ENCODE measurements around the gene RRAD.
A peak's percentile ranks its signal among the peaks of the same experiment; 100 is the strongest.
"Not testable (repeated sequence)": the region's sequence is repeated elsewhere in the genome, so short reads cannot be mapped to it uniquely, and the experiment has no call there.

The RRAD gene

GRCh38 chr16:66898207-66898606 is 27.1 kb downstream of the RRAD start:
- DNase-seq: no peak

DNA sequence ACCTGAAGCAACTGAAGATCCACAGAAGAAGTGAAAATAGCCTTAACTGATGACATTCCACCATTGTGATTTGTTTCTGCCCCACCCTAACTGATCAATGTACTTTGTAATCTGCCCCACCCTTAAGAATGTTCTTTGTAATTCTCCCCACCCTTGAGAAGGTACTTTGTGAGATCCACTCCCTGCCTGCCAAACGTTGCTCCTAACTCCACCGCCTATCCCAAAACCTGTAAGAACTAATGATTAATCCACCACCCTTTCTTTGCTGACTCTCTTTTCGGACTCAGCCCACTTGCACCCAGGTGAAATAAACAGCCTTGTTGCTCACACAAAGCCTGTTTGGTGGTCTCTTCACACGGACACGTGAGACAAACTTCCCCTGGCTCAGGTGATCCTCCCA is 28.7 kb downstream of the RRAD start:
- not testable (repeated sequence) for DNase-seq

- DNase-seq: no peak
These were observed 29.3 kb downstream of the RRAD start for GRCh38 chr16:66895999-66896398.

DNA sequence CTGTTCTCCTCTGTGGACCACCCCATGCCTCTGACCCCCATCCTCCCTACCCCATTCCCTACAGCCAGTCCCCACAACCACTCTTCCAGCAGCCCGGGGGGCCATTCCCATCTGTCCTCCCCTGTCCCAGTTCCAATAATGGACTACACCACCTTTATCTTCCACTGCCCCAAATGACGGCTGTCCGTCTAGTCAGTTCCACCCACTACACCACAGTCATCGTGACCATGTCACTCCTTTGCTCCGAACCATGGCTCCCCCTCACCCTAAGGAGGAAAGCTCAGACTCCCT is 29.7 kb downstream of the RRAD start:
- DNase-seq: no peak

DNA sequence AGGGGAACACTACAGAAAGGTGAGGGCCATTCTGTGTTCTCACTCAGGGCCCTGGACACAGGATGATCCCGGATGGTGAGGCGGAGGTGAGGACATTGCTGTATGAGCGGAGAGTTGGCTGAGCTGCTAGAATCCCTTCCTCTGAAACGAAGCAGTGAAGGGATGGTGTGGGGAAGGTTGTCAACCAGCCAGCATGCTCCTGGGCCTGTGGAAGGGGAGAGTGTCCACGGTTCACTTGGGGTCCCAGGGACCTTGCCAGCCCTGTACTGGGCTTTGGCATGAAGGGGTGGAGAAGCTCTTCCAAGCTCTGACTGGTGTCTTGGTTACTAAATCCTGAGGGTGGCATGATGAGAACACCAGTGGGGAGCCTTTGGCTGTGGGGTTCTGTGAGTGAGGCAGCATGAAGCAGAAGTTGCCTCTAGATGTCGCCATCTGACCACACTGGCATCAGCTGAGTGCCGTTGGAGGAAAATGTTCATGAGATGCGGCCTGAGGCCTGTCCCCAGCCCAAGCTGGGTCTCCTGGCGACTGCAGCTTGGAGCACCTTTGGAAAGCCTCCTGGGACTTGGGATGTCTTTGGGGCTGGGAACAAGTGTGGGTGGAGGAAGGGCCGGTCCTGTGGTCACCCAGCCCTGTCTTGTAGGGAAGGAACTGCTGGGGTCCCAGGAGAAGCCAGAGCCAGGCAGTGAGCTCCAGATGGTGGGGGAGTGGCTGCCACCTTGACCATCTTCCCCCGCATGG is 30.2 kb downstream of the RRAD start:
- peak; percentile 61 for DNase-seq

GRCh38 chr16:66894055-66894454 is 31.3 kb downstream of the RRAD start:
- no peak for DNase-seq

DNA sequence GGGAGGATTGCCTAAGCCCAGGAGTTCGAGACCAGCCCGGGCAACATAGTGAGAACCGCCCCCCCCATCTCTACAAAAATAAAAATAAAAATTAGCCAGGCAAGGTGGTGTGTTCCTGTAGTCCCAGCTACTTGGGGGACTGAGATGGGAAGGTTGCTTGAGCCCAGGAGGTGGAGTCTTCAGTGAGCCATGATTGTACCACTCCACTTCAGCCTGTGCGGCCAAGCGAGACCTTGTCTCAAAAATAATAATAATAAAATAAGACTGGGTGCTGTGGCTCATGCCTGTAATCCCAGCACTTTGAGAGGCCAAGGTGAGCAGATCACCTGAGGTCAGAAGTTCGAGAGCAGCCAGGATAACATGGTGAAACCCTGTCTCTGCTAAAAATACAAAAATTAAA is 33.5 kb downstream of the RRAD start:
- no peak for DNase-seq

DNA sequence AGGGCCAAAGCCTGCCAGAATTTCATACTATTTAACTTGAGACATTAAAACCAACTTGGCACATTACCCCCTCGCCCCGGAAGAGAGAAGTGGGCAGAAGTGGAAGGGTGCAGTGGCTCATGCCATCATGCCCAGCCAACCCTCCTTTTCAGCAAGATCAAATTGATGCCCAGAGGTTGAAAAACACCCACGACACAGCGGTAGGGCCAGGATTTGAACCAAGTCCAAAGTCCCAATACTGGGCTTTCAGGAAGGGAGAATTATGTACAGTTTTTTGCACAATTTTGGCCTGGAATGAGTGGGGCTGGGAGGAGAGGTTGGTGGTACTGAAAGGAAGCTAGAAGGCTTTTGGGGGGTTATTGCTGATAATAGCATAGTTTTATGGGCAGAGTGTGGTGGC is 34.0 kb downstream of the RRAD start:
- no peak for DNase-seq

- no peak for DNase-seq
These were observed 34.5 kb downstream of the RRAD start for GRCh38 chr16:66890799-66891198.

DNA sequence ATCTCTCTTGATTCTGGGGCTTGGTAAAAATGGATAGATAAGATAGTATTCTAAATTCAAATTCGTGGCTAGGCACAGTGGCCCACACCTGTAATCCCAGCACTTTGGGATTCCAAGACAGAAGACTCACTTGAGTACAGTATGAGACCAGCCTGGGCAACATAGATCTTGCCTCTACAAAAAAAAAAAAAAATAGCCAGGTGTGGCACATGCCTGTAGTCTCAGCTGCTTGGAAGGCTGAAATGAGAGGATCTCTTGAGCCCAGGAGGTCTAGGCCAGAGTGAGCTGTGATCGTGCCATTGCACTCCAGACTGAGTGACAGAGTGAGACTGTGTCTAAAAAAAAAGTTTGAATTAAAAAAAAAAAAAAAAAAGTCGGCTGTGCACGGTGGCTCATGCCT is 35.7 kb downstream of the RRAD start:
- DNase-seq: no peak

DNA sequence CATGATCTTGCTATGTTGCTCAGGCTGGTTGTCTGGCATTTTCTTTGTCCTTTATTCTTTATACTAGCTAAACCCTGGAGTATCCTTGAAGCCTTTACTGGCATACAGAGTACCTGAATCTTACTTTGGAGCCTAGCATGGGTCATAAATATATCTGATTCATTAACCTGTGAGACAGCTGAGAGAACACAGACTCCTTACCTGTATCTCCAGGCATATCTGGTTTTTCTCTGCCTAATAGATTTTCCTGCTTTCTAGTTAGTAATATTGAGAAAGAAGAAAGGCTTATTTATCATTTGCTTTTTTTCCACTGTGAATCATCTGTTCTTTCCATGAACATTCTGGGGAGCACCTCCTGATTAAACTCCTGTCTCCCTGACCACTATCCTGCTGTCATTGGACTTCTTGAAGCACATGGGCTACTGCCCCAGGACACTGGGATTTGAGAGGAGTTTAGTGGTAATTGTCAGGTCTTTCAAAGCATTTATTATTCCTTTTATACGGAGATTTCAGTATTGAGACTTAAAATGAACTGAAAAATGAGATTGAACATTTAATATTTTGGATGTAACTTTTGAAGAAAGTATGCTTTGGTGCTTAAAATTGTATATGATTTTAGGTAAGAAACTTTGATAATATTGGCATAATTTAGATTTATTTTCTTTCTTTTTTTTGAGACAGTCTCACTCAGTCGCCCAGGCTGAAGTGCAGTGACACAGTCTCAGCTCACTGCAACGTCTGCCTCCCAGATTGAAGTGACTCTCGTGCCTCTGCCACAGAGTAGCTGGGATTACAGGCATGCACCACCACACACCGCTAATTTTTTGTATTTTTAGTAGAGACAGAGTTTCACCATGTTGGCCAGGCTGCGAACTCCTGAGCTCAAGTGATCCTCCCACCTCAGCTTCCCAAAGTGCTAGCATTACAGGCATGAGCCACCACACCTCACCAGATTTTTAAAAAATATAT is 36.4 kb downstream of the RRAD start:
- DNase-seq: no peak

- DNase-seq: no peak
These were observed 38.4 kb downstream of the RRAD start for GRCh38 chr16:66886914-66887313.

GRCh38 chr16:66886321-66886720 is 39.0 kb downstream of the RRAD start:
- DNase-seq: no peak

DNA sequence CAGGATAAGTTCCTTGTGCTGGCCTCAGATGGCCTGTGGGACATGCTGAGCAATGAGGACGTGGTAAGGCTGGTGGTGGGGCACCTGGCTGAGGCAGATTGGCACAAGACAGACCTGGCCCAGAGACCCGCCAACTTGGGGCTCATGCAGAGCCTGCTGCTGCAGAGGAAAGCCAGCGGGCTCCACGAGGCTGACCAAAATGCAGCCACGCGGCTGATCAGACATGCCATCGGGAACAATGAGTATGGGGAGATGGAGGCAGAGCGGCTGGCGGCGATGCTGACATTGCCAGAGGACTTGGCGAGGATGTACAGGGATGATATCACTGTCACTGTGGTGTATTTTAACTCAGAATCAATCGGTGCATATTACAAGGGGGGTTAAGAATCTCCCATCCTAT is 39.8 kb downstream of the RRAD start:
- DNase-seq: no peak

GRCh38 chr16:66882702-66883101 is 42.6 kb downstream of the RRAD start:
- no peak for DNase-seq

DNA sequence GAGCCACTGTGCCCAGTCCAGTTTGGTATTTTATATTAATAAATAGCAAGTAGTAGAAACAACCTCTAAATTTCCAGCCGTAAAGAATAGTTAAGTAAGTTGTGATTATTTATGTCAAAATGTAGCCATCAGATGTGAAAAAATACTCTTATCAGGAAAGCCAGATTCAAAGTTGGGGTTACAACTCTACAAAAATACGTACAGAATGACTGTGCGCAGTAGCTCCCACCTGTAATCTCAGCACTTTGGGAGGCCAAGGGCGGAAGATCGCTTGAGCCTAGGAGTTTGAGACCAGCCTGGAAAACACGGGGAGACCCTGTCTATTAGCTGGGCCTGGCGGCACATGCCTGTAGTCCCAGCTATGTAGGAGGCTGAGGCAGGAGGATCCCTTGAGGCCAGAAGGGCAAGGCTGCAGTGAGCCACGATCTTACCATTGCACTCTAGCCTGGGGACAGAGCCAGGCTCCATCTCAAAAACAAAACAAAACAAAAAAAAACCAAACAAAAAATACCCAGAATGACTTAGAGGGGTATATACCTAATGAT is 43.3 kb downstream of the RRAD start:
- DNase-seq: no peak

GRCh38 chr16:66881560-66881959 is 43.8 kb downstream of the RRAD start:
- no peak for DNase-seq

DNA sequence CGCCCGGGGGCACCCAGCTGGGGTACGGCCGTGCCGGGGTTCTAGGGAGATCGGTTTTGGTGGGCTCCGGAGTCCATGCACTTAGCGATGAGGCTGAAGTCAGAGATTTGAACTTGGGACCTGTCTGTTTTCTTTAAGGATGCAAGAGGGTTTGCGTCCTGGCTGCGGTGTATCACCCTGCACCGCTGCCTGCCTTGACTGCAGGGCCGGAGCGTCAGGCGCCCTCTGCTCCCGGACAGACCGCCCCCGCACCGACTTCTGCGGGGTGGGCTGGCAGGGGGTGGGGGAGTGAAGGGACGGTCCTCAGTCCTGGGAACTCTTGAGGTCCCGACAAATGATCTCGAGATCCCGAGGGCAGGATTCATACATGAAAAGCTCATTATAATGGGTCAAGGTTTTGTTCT is 44.3 kb downstream of the RRAD start:
- DNase-seq: no peak

- DNase-seq: peak; percentile 86
These were observed 44.9 kb downstream of the RRAD start, which contains the start of gene PDP2 for GRCh38 chr16:66880288-66881013. Gene PDP2 (plus strand): TSS chr16:66880515. CDS start chr16:66884285, 3,770 bp downstream.

- DNase-seq: peak; percentile 98
These were observed 47.3 kb downstream of the RRAD start for GRCh38 chr16:66878067-66878466.

- no peak for DNase-seq
These were observed 51.1 kb downstream of the RRAD start for GRCh38 chr16:66874079-66874775.

DNA sequence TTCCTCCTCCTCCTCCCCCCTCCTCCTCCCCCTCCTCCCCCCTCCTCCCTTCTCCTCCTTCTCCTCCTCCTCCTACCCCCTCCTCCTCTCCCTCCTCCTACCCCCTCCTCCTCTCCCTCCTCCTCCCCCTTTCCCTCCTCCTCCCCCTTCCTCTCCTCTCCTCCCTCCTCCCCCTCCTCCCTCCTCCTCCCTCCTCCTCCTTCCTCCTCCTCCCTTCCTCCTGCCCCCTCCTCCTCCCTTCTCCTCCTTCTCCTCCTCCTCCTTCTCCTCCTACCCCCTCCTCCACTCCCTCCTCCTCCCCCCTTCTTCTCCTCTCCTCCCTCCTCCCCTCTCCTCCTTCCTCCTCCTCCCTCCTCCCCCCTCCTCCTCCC is 51.7 kb downstream of the RRAD start:
- DNase-seq: no peak
